Neural cell (in vitro differentiated cells): ENCODE measurements around the gene MRPS34. TPM values are rescaled to one million over a fixed set of nuclear protein-coding genes. Genes with fewer than 3 reads are reported as not detected.

Experiments used
- H2AFZ ChIP-seq: fragments of 200-600, 300-800 bp; sonication (generic), shearing (Covaris generic); 2 replicates; pipeline ENCODE4 v1.6.0; 2014; ENCODE audit warnings: low read depth, mild to moderate bottlenecking, antibody characterized with exemption, low read length, moderate library complexity
- H3F3A ChIP-seq: fragments of 200-600 bp; shearing (Covaris generic); 2 replicates; pipeline ENCODE4 v1.6.1; 2016; ENCODE audit warnings: mild to moderate bottlenecking, moderate library complexity, mixed read lengths, antibody characterized with exemption, low read length; ENCODE audit not compliant: insufficient read depth, poor library complexity, severe bottlenecking
- H3K27ac ChIP-seq: fragments of 200-600, 300-800 bp; sonication (generic), shearing (Covaris generic); 2 replicates; pipeline ENCODE4 v1.5.1; 2014; ENCODE audit warnings: mild to moderate bottlenecking, low read length, moderate library complexity
- H3K27me3 ChIP-seq: fragments of 300-800, 200-600 bp; sonication (generic), shearing (Covaris generic); 2 replicates; pipeline ENCODE4 v1.6.0; 2014; ENCODE audit warnings: mild to moderate bottlenecking, low read depth, low read length, moderate library complexity; ENCODE audit not compliant: insufficient read depth
- H3K36me3 ChIP-seq: fragments of 300-800, 200-600 bp; sonication (generic), shearing (Covaris generic); 2 replicates; pipeline ENCODE4 v1.5.1; 2014; ENCODE audit warnings: mild to moderate bottlenecking, antibody characterized with exemption, low read length, moderate library complexity; ENCODE audit not compliant: insufficient read depth
- H3K4me2 ChIP-seq: fragments of 300-800, 200-600 bp; sonication (generic), shearing (Covaris generic); 2 replicates; pipeline ENCODE4 v1.6.0; 2014; ENCODE audit warnings: mild to moderate bottlenecking, low read length
- H3K4me3 ChIP-seq: fragments of 300-800, 200-600 bp; sonication (generic), shearing (Covaris generic); 2 replicates; pipeline ENCODE4 v1.5.1; 2014; ENCODE audit warnings: mild to moderate bottlenecking, low read length, moderate library complexity
- H3K79me2 ChIP-seq: fragments of 200-600 bp; shearing (Covaris generic); replicated peaks from 2 replicates; pipeline ENCODE4 v1.6.0; 2014; ENCODE audit warnings: mild to moderate bottlenecking, low read length, moderate library complexity; ENCODE audit not compliant: insufficient read depth
- H3K9ac ChIP-seq: fragments of 300-800, 200-600 bp; sonication (generic), shearing (Covaris generic); 2 replicates; pipeline ENCODE4 v1.6.1; 2016; ENCODE audit warnings: mild to moderate bottlenecking, low read length, mixed read lengths
- H3K9me2 ChIP-seq: fragments of 200-600 bp; shearing (Covaris generic); 2 replicates; pipeline ENCODE4 v1.6.1; 2016; ENCODE audit warnings: mild to moderate bottlenecking, low read length, mixed read lengths; ENCODE audit not compliant: insufficient read depth
- H3K9me3 ChIP-seq: fragments of 200-600, 300-800 bp; sonication (generic), shearing (Covaris generic); 2 replicates; pipeline ENCODE4 v1.6.1; 2016; ENCODE audit warnings: mild to moderate bottlenecking, mixed run types, low read length, moderate library complexity, mixed read lengths
- H4K20me1 ChIP-seq: fragments of 200-600 bp; shearing (Covaris generic); 2 replicates; pipeline ENCODE4 v1.6.1; 2016; ENCODE audit warnings: mild to moderate bottlenecking, mixed run types; ENCODE audit not compliant: insufficient read depth
- CTCF ChIP-seq: fragments of 450-650 bp; IDR thresholded peaks from 2 replicates; pipeline ENCODE4 v1.5.1; 2014; ENCODE audit warnings: antibody characterized with exemption, mild to moderate bottlenecking, moderate library complexity; ENCODE audit not compliant: poor library complexity, severe bottlenecking
- EP300 ChIP-seq: fragments of 450-650 bp; conservative IDR thresholded peaks from 2 replicates; pipeline ENCODE4 v1.6.1; 2014; ENCODE audit warnings: antibody characterized with exemption, mild to moderate bottlenecking, moderate library complexity; ENCODE audit not compliant: poor library complexity, severe bottlenecking
- EZH2 ChIP-seq: fragments of 200-600, 300-800 bp; shearing (Covaris generic), sonication (generic); IDR thresholded peaks from 2 replicates; pipeline ENCODE4 v1.6.1; 2014; ENCODE audit warnings: antibody characterized with exemption, low read length, borderline replicate concordance, mild to moderate bottlenecking; ENCODE audit not compliant: insufficient read depth, poor library complexity, severe bottlenecking
- MXI1 ChIP-seq: fragments of 450-650 bp; conservative IDR thresholded peaks from 2 replicates; pipeline ENCODE4 v1.6.1; 2014; ENCODE audit warnings: antibody characterized with exemption, mild to moderate bottlenecking; ENCODE audit not compliant: poor library complexity, severe bottlenecking
- POLR2AphosphoS5 ChIP-seq: IDR thresholded peaks from 2 replicates; pipeline ENCODE4 v1.6.1; 2012
- RAD21 ChIP-seq: fragments of 450-650 bp; conservative IDR thresholded peaks from 2 replicates; pipeline ENCODE4 v1.6.1; 2014; ENCODE audit warnings: antibody characterized with exemption, mild to moderate bottlenecking, moderate library complexity
- REST ChIP-seq: IDR thresholded peaks from 2 replicates; pipeline ENCODE4 v1.6.1; 2012; ENCODE audit warnings: borderline replicate concordance
- SMC3 ChIP-seq: fragments of 450-650 bp; conservative IDR thresholded peaks from 2 replicates; pipeline ENCODE4 v1.6.1; 2014; ENCODE audit warnings: antibody characterized with exemption, mild to moderate bottlenecking, moderate library complexity; ENCODE audit not compliant: poor library complexity
- TAF1 ChIP-seq: IDR thresholded peaks from 2 replicates; pipeline ENCODE4 v1.6.1; 2012; ENCODE audit warnings: low read depth
- polyA plus RNA-seq: library from polyadenylated mRNA; depleted of rRNA; stranded (reverse); fragments of >200 nt; gene quantifications from 2 replicates; pipeline ENCODE4 v1.2.3, GENCODE V29; 2014

Gene MRPS34
- polyA plus RNA-seq, 1 donor from 2014 or later = 113 TPM

- H4K20me1 ChIP-seq = no peaks in the 10 kb centered on the region
- H3K36me3 ChIP-seq = no peaks in the 10 kb centered on the region
- H3K9ac ChIP-seq = no peak overlapping the region
- H2AFZ ChIP-seq = no peak overlapping the region
- no peak overlapping the region for H3K27ac ChIP-seq
- no peak overlapping the region for H3K4me2 ChIP-seq
- H3F3A ChIP-seq = no peaks in the 10 kb centered on the region
- TF ChIP-seq TAF1 (no peak), MXI1 (no peak), REST (no peak), SMC3 (no peak), EP300 (no peak), EZH2 (no peak), POLR2AphosphoS5 (no peak), CTCF (no peak), RAD21 (no peak)
- H3K79me2 ChIP-seq = peaks cover 16% of the 10 kb centered on the region
- H3K27me3 ChIP-seq = no peaks in the 10 kb centered on the region
- H3K9me2 ChIP-seq = no peaks in the 10 kb centered on the region
- no peaks in the 10 kb centered on the region for H3K9me3 ChIP-seq
- H3K4me3 ChIP-seq = no peak overlapping the region
Observed at GRCh38 chr16:1788095-1788707, 15.3 kb upstream of the MRPS34 start.

GRCh38 chr16:1787322-1788094 is 14.6 kb upstream of the MRPS34 start:
- Histone ChIP-seq H3K36me3 (no peaks in the 10 kb centered on the region), H4K20me1 (no peaks in the 10 kb centered on the region), H3K9me3 (no peaks in the 10 kb centered on the region), H3K27ac (no peak overlapping the region), H3K4me2 (no peak overlapping the region), H3K9me2 (no peaks in the 10 kb centered on the region), H3K27me3 (no peaks in the 10 kb centered on the region), H3F3A (no peaks in the 10 kb centered on the region), H3K4me3 (no peak overlapping the region), H3K9ac (no peak overlapping the region), H3K79me2 (peaks cover 16% of the 10 kb centered on the region), H2AFZ (no peak overlapping the region)
- TF ChIP-seq POLR2AphosphoS5 (no peak), REST (no peak), CTCF (no peak), TAF1 (no peak), EZH2 (no peak), RAD21 (no peak), EP300 (no peak), SMC3 (no peak), MXI1 (no peak)
